HG03575 (cell line): ENCODE data around the gene TNS3.

ENCODE experiments used
- ATAC-seq: cut with Tn5 transposase; IDR thresholded peaks from one replicate; pipeline ENCODE4 v1.9.1; 2021; ENCODE audit not compliant: unreplicated experiment, insufficient number of reproducible peaks, low FRiP score; ENCODE audit errors: extremely low read depth

Gene TNS3

GRCh38 chr7:47482013-47482875 lies 99.7 kb downstream of the TNS3 start:
- ATAC-seq: no peak

- no peak for ATAC-seq
Measured at GRCh38 chr7:47481541-47482012, 100.3 kb downstream of the TNS3 start.

- ATAC-seq: peak; percentile 51
Measured at GRCh38 chr7:47480576-47481538, 101.1 kb downstream of the TNS3 start.

- ATAC-seq: no peak
Measured at GRCh38 chr7:47479821-47480575, 101.9 kb downstream of the TNS3 start.

- ATAC-seq: no peak
Measured at GRCh38 chr7:47478926-47479711, 102.8 kb downstream of the TNS3 start.

GRCh38 chr7:47478017-47478344 lies 103.9 kb downstream of the TNS3 start:
- ATAC-seq: no peak

GRCh38 chr7:47477191-47478016 lies 104.5 kb downstream of the TNS3 start:
- no peak for ATAC-seq

GRCh38 chr7:47475880-47476227 lies 106.1 kb downstream of the TNS3 start:
- no peak for ATAC-seq

GRCh38 chr7:47474937-47475879 lies 106.7 kb downstream of the TNS3 start:
- ATAC-seq: peak; percentile 83

- no peak for ATAC-seq
Measured at GRCh38 chr7:47474211-47474936, 107.5 kb downstream of the TNS3 start.

GRCh38 chr7:47473499-47474210 lies 108.3 kb downstream of the TNS3 start:
- ATAC-seq: no peak

- ATAC-seq: no peak
Measured at GRCh38 chr7:47472444-47473157, 109.3 kb downstream of the TNS3 start.

- ATAC-seq: no peak
Measured at GRCh38 chr7:47471831-47472230, 110.1 kb downstream of the TNS3 start.

- ATAC-seq: no peak
Measured at GRCh38 chr7:47471358-47471703, 110.6 kb downstream of the TNS3 start.
